HepG2 (cell line): ENCODE data around the gene KLHL35. TPM values are rescaled to one million over a fixed set of nuclear protein-coding genes. Genes with fewer than 3 reads are reported as not detected.

Source experiments
- BCL6 ChIP-seq: IDR thresholded peaks from 2 replicates; pipeline ENCODE4 v1.6.1; 2016; ENCODE audit warnings: missing genetic modification reagents, missing compliant biosample characterization
- GABPB1 ChIP-seq: IDR thresholded peaks from 2 replicates; pipeline ENCODE4 v1.6.1; 2016; ENCODE audit warnings: mild to moderate bottlenecking, missing genetic modification reagents, moderate library complexity, missing compliant biosample characterization
- GATAD2A ChIP-seq: IDR thresholded peaks from 2 replicates; pipeline ENCODE4 v1.6.1; 2016
- HDAC1 ChIP-seq: sonication (generic); formaldehyde crosslinking; IDR thresholded peaks from 2 replicates; pipeline ENCODE4 v1.5.1; 2020; ENCODE audit warnings: mild to moderate bottlenecking, missing genetic modification reagents
- HNRNPLL ChIP-seq: fragments of 200-400 bp; formaldehyde crosslinking; IDR thresholded peaks from 2 replicates; pipeline ENCODE4 v1.6.1; 2017; ENCODE audit warnings: mild to moderate bottlenecking, low read depth, low read length; ENCODE audit not compliant: poor library complexity, severe bottlenecking
- KMT2B ChIP-seq: IDR thresholded peaks from 2 replicates; pipeline ENCODE4 v1.6.1; 2016; ENCODE audit warnings: missing genetic modification reagents, missing compliant biosample characterization
- POLR2G ChIP-seq: fragments of 200-400 bp; formaldehyde crosslinking; IDR thresholded peaks from 2 replicates; pipeline ENCODE4 v1.6.1; 2018; ENCODE audit warnings: mild to moderate bottlenecking, low read depth, low read length, moderate library complexity
- RAD21 ChIP-seq: fragments of 450-650 bp; formaldehyde crosslinking; IDR thresholded peaks from 2 replicates; pipeline ENCODE4 v1.5.0; 2020; ENCODE audit warnings: mild to moderate bottlenecking
- RFX5 ChIP-seq: IDR thresholded peaks from 2 replicates; pipeline ENCODE4 v1.6.1; 2011; ENCODE audit warnings: low read depth, low read length, improper control_type of control experiment
- SAP130 ChIP-seq: IDR thresholded peaks from 2 replicates; pipeline ENCODE4 v1.6.1; 2016; ENCODE audit warnings: low read depth
- TAF15 ChIP-seq: fragments of 200-400 bp; formaldehyde crosslinking; IDR thresholded peaks from one replicate; pipeline ENCODE4 v1.6.1; 2018; ENCODE audit warnings: mild to moderate bottlenecking, low read depth, low read length; ENCODE audit not compliant: poor library complexity, severe bottlenecking
- TEAD3 ChIP-seq: optimal IDR thresholded peaks from 2 replicates; pipeline ENCODE3; 2016; ENCODE audit warnings: borderline replicate concordance
- U2AF1 ChIP-seq: fragments of 200-400 bp; formaldehyde crosslinking; optimal IDR thresholded peaks from 2 replicates; pipeline ENCODE3; 2017; ENCODE audit warnings: mild to moderate bottlenecking, low read depth, low read length
- ZNF264 ChIP-seq: sonication (generic); formaldehyde crosslinking; IDR thresholded peaks from 2 replicates; pipeline ENCODE4 v1.4.0; 2020; ENCODE audit warnings: missing genetic modification reagents
- ZNF788 ChIP-seq: sonication (generic); formaldehyde crosslinking; IDR thresholded peaks from 2 replicates; pipeline ENCODE4 v1.5.0; 2020; ENCODE audit warnings: mild to moderate bottlenecking, missing genetic modification reagents, borderline replicate concordance
- ZSCAN22 ChIP-seq: sonication (generic); formaldehyde crosslinking; IDR thresholded peaks from 2 replicates; pipeline ENCODE4 v1.4.0; 2020; ENCODE audit warnings: mild to moderate bottlenecking, missing genetic modification reagents
- polyA plus RNA-seq, 8 experiments: library from polyadenylated mRNA; depleted of rRNA in 3 of 8; stranded (reverse) in 7 of 8; unstranded in 1 of 8; fragments of >200 nt; fragmentation: Illumina TruSeq in 4 of 8; extraction: Trizol in 4 of 8; gene quantifications; 2 replicates each; pipeline versions ENCODE4 v1.2.1 to v1.2.3, GENCODE V29; 2011 to 2016; ENCODE audit warnings: low read depth in 4 of 8, missing spikeins in 1 of 8, mixed read lengths in 1 of 8; ENCODE audit not compliant: insufficient read depth in 1 of 8
- total RNA-seq, 5 experiments: library from RNA; depleted of rRNA; stranded (reverse); fragments of >200 nt; fragmentation: Illumina TruSeq; extraction: Trizol; gene quantifications; 2 replicates each; pipeline ENCODE4 v1.2.3, GENCODE V29; 2016; ENCODE audit warnings: low read depth in 1 of 5
- TF ChIP-seq, protein P1 (sequence below): sonication (generic); formaldehyde crosslinking; IDR thresholded peaks from 2 replicates; pipeline ENCODE4 v1.5.1; 2020; ENCODE audit warnings: mild to moderate bottlenecking, missing genetic modification reagents, moderate library complexity
- TF ChIP-seq, protein P2 (sequence below): sonication (generic); formaldehyde crosslinking; IDR thresholded peaks from 2 replicates; pipeline ENCODE4 v1.5.0; 2020; ENCODE audit warnings: mild to moderate bottlenecking, missing genetic modification reagents, moderate library complexity
- TF ChIP-seq, protein P3 (sequence below): sonication (generic); formaldehyde crosslinking; IDR thresholded peaks from 2 replicates; pipeline ENCODE4 v1.4.0; 2020; ENCODE audit warnings: missing genetic modification reagents
- TF ChIP-seq, protein P4 (sequence below): sonication (generic); formaldehyde crosslinking; IDR thresholded peaks from 2 replicates; pipeline ENCODE4 v1.9.0; 2021; ENCODE audit warnings: missing genetic modification reagents, mild to moderate bottlenecking, borderline replicate concordance

Gene KLHL35
- total and polyA plus RNA-seq, 2 of the 13 experiments (the other 11 are each of a cell fraction or from before 2014, with no cell fraction given): not detected

DNA sequence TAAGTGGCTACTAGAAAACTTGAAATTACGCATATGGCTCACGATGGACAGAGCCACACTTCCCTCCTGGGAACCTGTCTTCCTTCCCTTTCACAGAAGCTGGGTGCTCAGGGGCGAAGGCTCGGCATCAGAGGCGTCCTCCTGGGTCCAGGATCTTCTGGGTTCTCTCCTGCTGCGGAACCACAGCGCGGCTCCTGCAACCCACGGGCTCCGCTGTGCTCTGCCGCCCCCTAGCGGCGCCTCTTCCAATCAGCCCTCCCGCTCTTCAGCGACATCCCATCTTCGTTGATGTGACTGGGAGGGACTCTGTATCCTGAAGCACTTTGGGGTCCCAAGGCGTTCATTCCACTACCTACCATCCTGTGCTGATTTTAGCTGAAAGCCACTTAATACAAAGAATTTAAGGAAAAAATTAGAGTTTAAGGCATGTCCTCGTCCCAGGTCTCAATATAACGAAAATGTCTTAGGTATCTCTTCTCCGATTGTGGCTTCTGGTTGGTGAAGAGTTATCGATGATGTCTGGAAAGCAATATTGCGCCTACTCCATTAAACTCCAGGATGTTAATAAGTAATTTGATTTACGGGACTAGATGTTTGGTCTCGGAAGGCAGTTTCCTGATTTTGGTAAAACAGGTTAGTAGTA is 48.4 kb downstream of the KLHL35 start (continued):
- TF ChIP-seq, protein P1, sequence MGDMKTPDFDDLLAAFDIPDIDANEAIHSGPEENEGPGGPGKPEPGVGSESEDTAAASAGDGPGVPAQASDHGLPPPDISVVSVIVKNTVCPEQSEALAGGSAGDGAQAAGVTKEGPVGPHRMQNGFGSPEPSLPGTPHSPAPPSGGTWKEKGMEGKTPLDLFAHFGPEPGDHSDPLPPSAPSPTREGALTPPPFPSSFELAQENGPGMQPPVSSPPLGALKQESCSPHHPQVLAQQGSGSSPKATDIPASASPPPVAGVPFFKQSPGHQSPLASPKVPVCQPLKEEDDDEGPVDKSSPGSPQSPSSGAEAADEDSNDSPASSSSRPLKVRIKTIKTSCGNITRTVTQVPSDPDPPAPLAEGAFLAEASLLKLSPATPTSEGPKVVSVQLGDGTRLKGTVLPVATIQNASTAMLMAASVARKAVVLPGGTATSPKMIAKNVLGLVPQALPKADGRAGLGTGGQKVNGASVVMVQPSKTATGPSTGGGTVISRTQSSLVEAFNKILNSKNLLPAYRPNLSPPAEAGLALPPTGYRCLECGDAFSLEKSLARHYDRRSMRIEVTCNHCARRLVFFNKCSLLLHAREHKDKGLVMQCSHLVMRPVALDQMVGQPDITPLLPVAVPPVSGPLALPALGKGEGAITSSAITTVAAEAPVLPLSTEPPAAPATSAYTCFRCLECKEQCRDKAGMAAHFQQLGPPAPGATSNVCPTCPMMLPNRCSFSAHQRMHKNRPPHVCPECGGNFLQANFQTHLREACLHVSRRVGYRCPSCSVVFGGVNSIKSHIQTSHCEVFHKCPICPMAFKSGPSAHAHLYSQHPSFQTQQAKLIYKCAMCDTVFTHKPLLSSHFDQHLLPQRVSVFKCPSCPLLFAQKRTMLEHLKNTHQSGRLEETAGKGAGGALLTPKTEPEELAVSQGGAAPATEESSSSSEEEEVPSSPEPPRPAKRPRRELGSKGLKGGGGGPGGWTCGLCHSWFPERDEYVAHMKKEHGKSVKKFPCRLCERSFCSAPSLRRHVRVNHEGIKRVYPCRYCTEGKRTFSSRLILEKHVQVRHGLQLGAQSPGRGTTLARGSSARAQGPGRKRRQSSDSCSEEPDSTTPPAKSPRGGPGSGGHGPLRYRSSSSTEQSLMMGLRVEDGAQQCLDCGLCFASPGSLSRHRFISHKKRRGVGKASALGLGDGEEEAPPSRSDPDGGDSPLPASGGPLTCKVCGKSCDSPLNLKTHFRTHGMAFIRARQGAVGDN (CRISPR knock-in tag): peak; percentile 68
- TF ChIP-seq KMT2B (0 out of 2 replicates have a peak, but pooled peaks have one; percentile 25), HDAC1 (CRISPR knock-in tag) (peak; percentile 42; the same call in 1 of the 2 replicates), TEAD3 (CRISPR knock-in tag) (peak; percentile 62), U2AF1 (no peak), ZNF264 (no peak), POLR2G (no peak), BCL6 (CRISPR knock-in tag) (peak; percentile 43; the same call in 1 of the 2 replicates), ZNF788 (no peak), HNRNPLL (no peak), GABPB1 (CRISPR knock-in tag) (peak; percentile 36; the same call in 1 of the 2 replicates), RAD21 (CRISPR knock-in tag) (peak; percentile 97), GATAD2A (peak; percentile 41; the same call in 1 of the 2 replicates), SAP130 (CRISPR knock-in tag) (peak; percentile 43), RFX5 (no peak), ZSCAN22 (CRISPR knock-in tag) (no peak), TAF15 (no peak)
- TF ChIP-seq, protein P2, sequence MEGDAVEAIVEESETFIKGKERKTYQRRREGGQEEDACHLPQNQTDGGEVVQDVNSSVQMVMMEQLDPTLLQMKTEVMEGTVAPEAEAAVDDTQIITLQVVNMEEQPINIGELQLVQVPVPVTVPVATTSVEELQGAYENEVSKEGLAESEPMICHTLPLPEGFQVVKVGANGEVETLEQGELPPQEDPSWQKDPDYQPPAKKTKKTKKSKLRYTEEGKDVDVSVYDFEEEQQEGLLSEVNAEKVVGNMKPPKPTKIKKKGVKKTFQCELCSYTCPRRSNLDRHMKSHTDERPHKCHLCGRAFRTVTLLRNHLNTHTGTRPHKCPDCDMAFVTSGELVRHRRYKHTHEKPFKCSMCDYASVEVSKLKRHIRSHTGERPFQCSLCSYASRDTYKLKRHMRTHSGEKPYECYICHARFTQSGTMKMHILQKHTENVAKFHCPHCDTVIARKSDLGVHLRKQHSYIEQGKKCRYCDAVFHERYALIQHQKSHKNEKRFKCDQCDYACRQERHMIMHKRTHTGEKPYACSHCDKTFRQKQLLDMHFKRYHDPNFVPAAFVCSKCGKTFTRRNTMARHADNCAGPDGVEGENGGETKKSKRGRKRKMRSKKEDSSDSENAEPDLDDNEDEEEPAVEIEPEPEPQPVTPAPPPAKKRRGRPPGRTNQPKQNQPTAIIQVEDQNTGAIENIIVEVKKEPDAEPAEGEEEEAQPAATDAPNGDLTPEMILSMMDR (CRISPR knock-in tag): peak; percentile 97
- TF ChIP-seq, protein P3, sequence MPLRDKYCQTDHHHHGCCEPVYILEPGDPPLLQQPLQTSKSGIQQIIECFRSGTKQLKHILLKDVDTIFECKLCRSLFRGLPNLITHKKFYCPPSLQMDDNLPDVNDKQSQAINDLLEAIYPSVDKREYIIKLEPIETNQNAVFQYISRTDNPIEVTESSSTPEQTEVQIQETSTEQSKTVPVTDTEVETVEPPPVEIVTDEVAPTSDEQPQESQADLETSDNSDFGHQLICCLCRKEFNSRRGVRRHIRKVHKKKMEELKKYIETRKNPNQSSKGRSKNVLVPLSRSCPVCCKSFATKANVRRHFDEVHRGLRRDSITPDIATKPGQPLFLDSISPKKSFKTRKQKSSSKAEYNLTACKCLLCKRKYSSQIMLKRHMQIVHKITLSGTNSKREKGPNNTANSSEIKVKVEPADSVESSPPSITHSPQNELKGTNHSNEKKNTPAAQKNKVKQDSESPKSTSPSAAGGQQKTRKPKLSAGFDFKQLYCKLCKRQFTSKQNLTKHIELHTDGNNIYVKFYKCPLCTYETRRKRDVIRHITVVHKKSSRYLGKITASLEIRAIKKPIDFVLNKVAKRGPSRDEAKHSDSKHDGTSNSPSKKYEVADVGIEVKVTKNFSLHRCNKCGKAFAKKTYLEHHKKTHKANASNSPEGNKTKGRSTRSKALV (CRISPR knock-in tag): no peak
- TF ChIP-seq, protein P4, sequence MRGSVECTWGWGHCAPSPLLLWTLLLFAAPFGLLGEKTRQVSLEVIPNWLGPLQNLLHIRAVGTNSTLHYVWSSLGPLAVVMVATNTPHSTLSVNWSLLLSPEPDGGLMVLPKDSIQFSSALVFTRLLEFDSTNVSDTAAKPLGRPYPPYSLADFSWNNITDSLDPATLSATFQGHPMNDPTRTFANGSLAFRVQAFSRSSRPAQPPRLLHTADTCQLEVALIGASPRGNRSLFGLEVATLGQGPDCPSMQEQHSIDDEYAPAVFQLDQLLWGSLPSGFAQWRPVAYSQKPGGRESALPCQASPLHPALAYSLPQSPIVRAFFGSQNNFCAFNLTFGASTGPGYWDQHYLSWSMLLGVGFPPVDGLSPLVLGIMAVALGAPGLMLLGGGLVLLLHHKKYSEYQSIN (CRISPR knock-in tag): no peak
